H1 (cell line): ENCODE results near the gene FOXO1. TPM values are rescaled to one million over a fixed set of nuclear protein-coding genes. Genes with fewer than 3 reads are reported as not detected.

Source experiments
- CTCF ChIA-PET: fragments of 300-600 bp; sonication (Branson Sonifier 250); formaldehyde crosslinking; loops from one replicate; lab custom pipeline; 2021; ENCODE audit not compliant: partially characterized antibody; lab: Charles Lee
- POLR2A ChIA-PET: fragments of 300-600 bp; sonication (Branson Sonifier 250); formaldehyde crosslinking; loops from one replicate; lab custom pipeline; 2021; ENCODE audit warnings: inconsistent platforms; ENCODE audit not compliant: partially characterized antibody; lab: Charles Lee
- DNase-seq, 2 experiments: peaks; one replicate each; pipeline versions ENCODE4 v3.0.0 to v3.0.0-alpha.2; 2010 to 2022; ENCODE audit warnings: low spot score in 2 of 2, low read depth in 1 of 2, mixed read lengths in 1 of 2
- FAIRE-seq: peaks from 2 replicates; lab custom pipeline; 2011; peaks lifted over from hg19 to GRCh38; lab: Jason Lieb, UNC
- H2AFZ ChIP-seq: 2 replicates; pipeline ENCODE4 v1.8.1; 2012; ENCODE audit warnings: low read length, inconsistent platforms
- H2AK5ac ChIP-seq: 2 replicates; pipeline ENCODE4 v1.6.1; 2013; ENCODE audit warnings: low read depth, low read length
- H2BK120ac ChIP-seq: replicated peaks from 2 replicates; pipeline ENCODE3; 2013; ENCODE audit warnings: low read depth, low read length, inconsistent platforms
- H2BK12ac ChIP-seq: 2 replicates; pipeline ENCODE4 v1.6.1; 2013; ENCODE audit warnings: low read depth, low read length
- H2BK15ac ChIP-seq: 2 replicates; pipeline ENCODE4 v1.6.1; 2013; ENCODE audit warnings: low read length
- H2BK20ac ChIP-seq: 2 replicates; pipeline ENCODE4 v1.6.1; 2013; ENCODE audit warnings: low read length
- H2BK5ac ChIP-seq: 2 replicates; pipeline ENCODE4 v1.6.1; 2013; ENCODE audit warnings: low read depth, low read length
- H3K14ac ChIP-seq: 2 replicates; pipeline ENCODE4 v1.6.1; 2013; ENCODE audit warnings: inconsistent platforms; ENCODE audit not compliant: insufficient read length
- H3K18ac ChIP-seq: 2 replicates; pipeline ENCODE4 v1.6.1; 2013; ENCODE audit warnings: low read length; ENCODE audit errors: extremely low read depth
- H3K23ac ChIP-seq: 2 replicates; pipeline ENCODE4 v1.6.1; 2013; ENCODE audit warnings: inconsistent platforms; ENCODE audit not compliant: insufficient read length
- H3K23me2 ChIP-seq: 2 replicates; pipeline ENCODE4 v1.6.1; 2013; ENCODE audit warnings: low read depth, low read length
- H3K27ac ChIP-seq: 2 replicates; pipeline ENCODE4 v1.6.1; 2011; ENCODE audit warnings: low read depth, low read length, inconsistent platforms
- H3K27me3 ChIP-seq, 4 experiments: replicated peaks in 1 of 4; 1 replicate in 1 of 4; 2 replicates in 3 of 4; pipeline versions ENCODE4 v1.6.1 to v1.8.1; 2011 to 2013; ENCODE audit warnings: low read length in 3 of 4, mild to moderate bottlenecking in 3 of 4, inconsistent platforms in 2 of 4, mixed read lengths in 2 of 4, moderate library complexity in 1 of 4; ENCODE audit not compliant: control insufficient read depth in 3 of 4, insufficient read depth in 3 of 4; ENCODE audit errors: extremely low read depth in 1 of 4
- H3K36me3 ChIP-seq, 4 experiments: 2 replicates each; pipeline versions ENCODE4 v1.6.1 to v1.8.1; 2011 to 2013; ENCODE audit warnings: mild to moderate bottlenecking in 4 of 4, low read length in 3 of 4, moderate library complexity in 2 of 4, control low read depth in 1 of 4, inconsistent platforms in 1 of 4; ENCODE audit not compliant: insufficient read depth in 4 of 4, control insufficient read depth in 2 of 4
- H3K4ac ChIP-seq: replicated peaks from 2 replicates; pipeline ENCODE3; 2013; ENCODE audit warnings: low read length, low read depth, mixed read lengths, inconsistent platforms; ENCODE audit not compliant: insufficient read length
- H3K4me1 ChIP-seq, 4 experiments: replicated peaks in 1 of 4; 1 replicate in 1 of 4; 2 replicates in 3 of 4; pipeline versions ENCODE4 v1.6.1 to v1.8.1; 2011 to 2013; ENCODE audit warnings: low read length in 3 of 4, inconsistent platforms in 2 of 4, mixed read lengths in 1 of 4; ENCODE audit not compliant: insufficient read depth in 4 of 4, control insufficient read depth in 3 of 4
- H3K4me2 ChIP-seq, 2 experiments: 2 replicates each; pipeline versions ENCODE4 v1.6.1 to v1.8.1; 2011 to 2013; ENCODE audit warnings: low read depth in 2 of 2, low read length in 2 of 2, control low read depth in 1 of 2, inconsistent platforms in 1 of 2, mild to moderate bottlenecking in 1 of 2; ENCODE audit not compliant: insufficient read depth in 1 of 2
- H3K4me3 ChIP-seq, 4 experiments: fragments of 200-600, 300-600 bp in 1 of 4; sonication (generic), shearing (Covaris generic), sonication (Bioruptor Twin) in 1 of 4; 2 replicates each; pipeline versions ENCODE4 v1.5.1 to v1.8.1; 2011 to 2016; ENCODE audit warnings: low read length in 4 of 4, low read depth in 3 of 4, control low read depth in 2 of 4, inconsistent platforms in 2 of 4, mild to moderate bottlenecking in 2 of 4, mixed read lengths in 1 of 4, moderate library complexity in 1 of 4; ENCODE audit not compliant: insufficient read depth in 2 of 4; ENCODE audit errors: extremely low read depth in 1 of 4
- H3K56ac ChIP-seq: replicated peaks from 2 replicates; pipeline ENCODE3; 2013; ENCODE audit warnings: low read depth, mild to moderate bottlenecking, mixed read lengths, low read length, inconsistent platforms; ENCODE audit not compliant: insufficient read length
- H3K79me1 ChIP-seq: 2 replicates; pipeline ENCODE4 v1.6.1; 2013; ENCODE audit warnings: low read depth, low read length, control low read depth
- H3K79me2 ChIP-seq, 2 experiments: 2 replicates each; pipeline versions ENCODE4 v1.6.1 to v1.8.1; 2012 to 2013; ENCODE audit warnings: low read length in 2 of 2, mild to moderate bottlenecking in 2 of 2, inconsistent platforms in 1 of 2; ENCODE audit not compliant: insufficient read depth in 2 of 2, control insufficient read depth in 1 of 2
- H3K9ac ChIP-seq, 4 experiments: replicated peaks in 1 of 4; 1 replicate in 1 of 4; 2 replicates in 3 of 4; pipeline versions ENCODE4 v1.6.1 to v1.8.1; 2011 to 2013; ENCODE audit warnings: low read depth in 3 of 4, low read length in 3 of 4, control low read depth in 2 of 4, mild to moderate bottlenecking in 2 of 4, moderate library complexity in 2 of 4, inconsistent platforms in 1 of 4; ENCODE audit errors: extremely low read depth in 1 of 4
- H3K9me3 ChIP-seq, 2 experiments: 2 replicates each; pipeline versions ENCODE4 v1.6.1 to v1.8.1; 2012 to 2013; ENCODE audit warnings: mild to moderate bottlenecking in 2 of 2, moderate library complexity in 2 of 2, control low read depth in 1 of 2, inconsistent platforms in 1 of 2, low read depth in 1 of 2, low read length in 1 of 2, mixed read lengths in 1 of 2; ENCODE audit not compliant: insufficient read depth in 2 of 2
- H4K20me1 ChIP-seq, 2 experiments: replicated peaks in 1 of 2; 2 replicates each; pipeline versions ENCODE3 to v1.8.1; 2011 to 2013; ENCODE audit warnings: inconsistent platforms in 2 of 2, low read length in 2 of 2, mild to moderate bottlenecking in 1 of 2; ENCODE audit not compliant: insufficient read depth in 2 of 2, control insufficient read depth in 1 of 2
- H4K5ac ChIP-seq: 2 replicates; pipeline ENCODE4 v1.6.1; 2013; ENCODE audit warnings: low read length, low read depth, mixed read lengths, inconsistent platforms; ENCODE audit not compliant: insufficient read length
- H4K8ac ChIP-seq: 2 replicates; pipeline ENCODE4 v1.8.0; 2013; ENCODE audit warnings: mild to moderate bottlenecking, moderate library complexity, low read length, inconsistent platforms; ENCODE audit not compliant: insufficient read depth; ENCODE audit errors: extremely low read depth
- H4K91ac ChIP-seq: replicated peaks from 2 replicates; pipeline ENCODE3; 2013; ENCODE audit warnings: low read length, mixed read lengths, inconsistent platforms; ENCODE audit not compliant: insufficient read length
- BRCA1 ChIP-seq: IDR thresholded peaks from 2 replicates; pipeline ENCODE4 v1.6.1; 2012; ENCODE audit warnings: low read depth, low read length, improper control_type of control experiment
- CHD1 ChIP-seq: IDR thresholded peaks from 2 replicates; pipeline ENCODE4 v1.6.1; 2012; ENCODE audit warnings: low read depth, low read length, improper control_type of control experiment
- CTBP2 ChIP-seq: IDR thresholded peaks from 2 replicates; pipeline ENCODE4 v1.7.0; 2011; ENCODE audit warnings: borderline replicate concordance, mild to moderate bottlenecking, moderate library complexity, mixed read lengths, low read length; ENCODE audit not compliant: insufficient read depth, insufficient read length
- MAFK ChIP-seq: IDR thresholded peaks from 2 replicates; pipeline ENCODE4 v1.6.1; 2012; ENCODE audit warnings: low read depth, mild to moderate bottlenecking, improper control_type of control experiment, low read length
- POU5F1 ChIP-seq: IDR thresholded peaks from 2 replicates; pipeline ENCODE4 v1.6.1; 2011; ENCODE audit warnings: low read depth, mild to moderate bottlenecking, low read length, moderate library complexity
- SRF ChIP-seq: IDR thresholded peaks from 2 replicates; pipeline ENCODE4 v1.6.1; 2011; ENCODE audit warnings: mild to moderate bottlenecking, low read depth, low read length, moderate library complexity
- WGBS, 2 experiments: shearing (Covaris generic) in 1 of 2; methylation state at CpG; one replicate each; pipeline versions ENCODE4 v1.1.6 to v1.1.7; 2013 to 2015; ENCODE audit warnings: low lambda C conversion rate in 2 of 2, mixed read lengths in 2 of 2, inconsistent platforms in 1 of 2, low coverage in 1 of 2, missing lambda C conversion rate in 1 of 2; ENCODE audit not compliant: insufficient replicate concordance in 2 of 2, insufficient coverage in 1 of 2, insufficient read length in 1 of 2; ENCODE audit errors: extremely low coverage in 1 of 2, missing lambda C conversion rate in 1 of 2; 5-methylcytosine and 5-hydroxymethylcytosine counted together
- polyA plus RNA-seq, 7 experiments: library from polyadenylated mRNA; depleted of rRNA in 3 of 7; stranded (reverse) in 5 of 7; unstranded in 2 of 7; fragments of >200 nt in 5 of 7; fragments of 200-250 nt in 2 of 7; gene quantifications; 1 replicate in 5 of 7; 2 replicates in 1 of 7; 4 replicates in 1 of 7; pipeline versions ENCODE4 v1.2.1 to v1.2.3, GENCODE V29; 2011 to 2013; ENCODE audit warnings: missing spikeins in 2 of 7, mixed read lengths in 2 of 7
- total RNA-seq: library from RNA; stranded (reverse); fragmentation: NEBNext Ultra II Directional; extraction: Animal tissue kit (Norgen Biotek cat#: 25700); gene quantifications from 2 replicates; pipeline ENCODE4 v1.2.1, GENCODE V29; 2021

FOXO1 gene
- total and polyA plus RNA-seq, 2 of the 8 experiments (the other 6 are each of a cell fraction or from before 2014, with no cell fraction given): 35.3 to 56.9 TPM

DNA sequence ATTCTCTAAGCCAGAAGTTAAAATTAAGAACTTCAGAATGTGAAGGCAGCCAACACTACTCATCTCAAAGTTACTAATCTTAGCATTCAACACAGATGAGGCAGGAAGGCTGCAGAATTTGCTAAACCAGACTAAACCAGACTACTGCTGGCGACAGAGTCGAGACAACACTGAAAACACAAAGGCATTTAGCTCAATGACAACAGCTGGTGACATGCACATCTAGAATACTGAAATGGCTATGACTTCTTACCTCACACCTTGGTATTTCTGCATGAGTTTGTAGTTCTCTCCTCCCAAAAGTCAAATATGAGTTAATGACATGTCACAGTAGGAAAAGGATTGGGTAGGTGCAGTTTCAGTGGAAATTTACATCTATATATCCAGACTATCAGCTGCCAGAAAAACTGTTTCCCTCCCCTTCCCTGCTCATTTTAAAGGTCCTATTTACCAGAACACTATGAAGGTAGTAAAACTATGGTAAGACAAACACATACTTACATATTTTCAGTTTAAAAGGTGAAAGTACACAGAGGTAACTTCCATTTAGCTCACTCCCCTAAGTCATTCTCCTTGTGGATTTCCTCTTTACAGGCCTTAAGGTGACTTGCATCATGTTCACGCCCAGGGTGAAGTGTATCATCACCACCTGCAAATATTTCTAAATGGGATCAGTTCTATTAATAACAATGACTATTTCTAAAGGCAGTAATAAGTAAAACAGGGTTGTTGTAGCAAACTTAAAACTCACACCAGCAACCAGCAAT, 21.4 kb downstream of the FOXO1 start:
- no peak for DNase-seq
- H2BK120ac ChIP-seq: no peak overlapping the region
- CTCF ChIA-PET: interaction anchor here (0.7 to 4.1 kb wide), 3 partner anchors 14 to 28 kb away, joined by 3 to 18 read pairs (median 3); no protein-coding TSS in a partner anchor

More for the DNA sequence above, 21.4 kb downstream of the FOXO1 start:
- no peak overlapping the region for H3K4ac ChIP-seq
- TF ChIP-seq BRCA1 (no peak), CTBP2 (no peak), CHD1 (no peak), POU5F1 (no peak), SRF (no peak), MAFK (no peak)
- FAIRE-seq: peak; percentile 13
- H3K79me2 ChIP-seq: peaks cover 24 to 100% of the 10 kb centered on the region in 2 experiments
- H2BK20ac ChIP-seq: no peak overlapping the region
- no peak overlapping the region for H3K23ac ChIP-seq
- H3K27me3 ChIP-seq: no peaks in the 10 kb centered on the region
- peaks cover 0 to 3% (median 0%) of the 10 kb centered on the region in 4 experiments; a peak in 1 of 8 replicates for H3K36me3 ChIP-seq
- H3K14ac ChIP-seq: no peak overlapping the region
- no peaks in the 10 kb centered on the region for H3K23me2 ChIP-seq
- H3K56ac ChIP-seq: no peak overlapping the region
- 0 out of 4 replicates have a peak overlapping the region, but pooled peaks have one; percentile 0 to 12 for H3K4me2 ChIP-seq
- peaks cover 9% of the 10 kb centered on the region for H3K79me1 ChIP-seq
- no peak overlapping the region for H3K9ac ChIP-seq
- H3K27ac ChIP-seq: no peak overlapping the region
- H2AFZ ChIP-seq: no peak overlapping the region
- no peak overlapping the region for H4K5ac ChIP-seq
- peaks cover 8 to 30% (median 23%) of the 10 kb centered on the region in 4 experiments for H3K4me1 ChIP-seq
- H3K18ac ChIP-seq: no peak overlapping the region
- peaks cover 14 to 19% of the 10 kb centered on the region in 2 experiments for H4K20me1 ChIP-seq
- POLR2A ChIA-PET: interaction anchor here (0.5 kb wide), 1 partner anchor 24 kb away, joined by 3 read pairs; no protein-coding TSS in a partner anchor
- H4K91ac ChIP-seq: no peak overlapping the region
- 86% methylated on average over 3 of the region's 3 CpGs; no CpG with 5 or more reads in 1 of the 2 experiments for WGBS, 2 experiments
- no peaks in the 10 kb centered on the region for H3K9me3 ChIP-seq
- no peak overlapping the region for H3K4me3 ChIP-seq
- no peak overlapping the region for H4K8ac ChIP-seq
- H2AK5ac ChIP-seq: no peak overlapping the region
- no peak overlapping the region for H2BK12ac ChIP-seq
- H2BK5ac ChIP-seq: no peak overlapping the region
- H2BK15ac ChIP-seq: no peak overlapping the region
